Brain microvascular endothelial cell (primary cell): Measurements from ENCODE around the gene SETD7.

Source experiments
- DNase-seq: peaks from one replicate; pipeline ENCODE4 v3.0.0-alpha.2; 2020
- H3K27ac ChIP-seq: fragments of 250-450 bp; sonication (Bioruptor Pico); 2 replicates; pipeline ENCODE4 v1.5.1; 2020; ENCODE audit warnings: mild to moderate bottlenecking, moderate library complexity
- H3K27me3 ChIP-seq: fragments of 250-450 bp; sonication (Bioruptor Pico); replicated peaks from 2 replicates; pipeline ENCODE4 v1.5.1; 2020; ENCODE audit warnings: mild to moderate bottlenecking
- H3K36me3 ChIP-seq: fragments of 250-450 bp; sonication (Bioruptor Pico); replicated peaks from 2 replicates; pipeline ENCODE4 v1.5.1; 2020; ENCODE audit warnings: mild to moderate bottlenecking
- H3K4me3 ChIP-seq: 2 replicates; pipeline ENCODE4 v1.5.1; 2011; ENCODE audit warnings: low read depth, mild to moderate bottlenecking, control low read depth, low read length, moderate library complexity
- in situ Hi-C: cut with HindIII; loops from 2 replicates; pipeline ENCODE4 v1.10.0; 2017; ENCODE audit warnings: low sequenced_read_pairs, low pct_ligation_motif_present
- TF ChIP-seq, protein P1 (sequence below): IDR thresholded peaks from 2 replicates; pipeline ENCODE4 v1.5.1; 2011; ENCODE audit warnings: low read depth, mild to moderate bottlenecking, moderate library complexity, low read length, control low read depth, inconsistent platforms; ENCODE audit errors: missing control alignments

SETD7 gene

DNA sequence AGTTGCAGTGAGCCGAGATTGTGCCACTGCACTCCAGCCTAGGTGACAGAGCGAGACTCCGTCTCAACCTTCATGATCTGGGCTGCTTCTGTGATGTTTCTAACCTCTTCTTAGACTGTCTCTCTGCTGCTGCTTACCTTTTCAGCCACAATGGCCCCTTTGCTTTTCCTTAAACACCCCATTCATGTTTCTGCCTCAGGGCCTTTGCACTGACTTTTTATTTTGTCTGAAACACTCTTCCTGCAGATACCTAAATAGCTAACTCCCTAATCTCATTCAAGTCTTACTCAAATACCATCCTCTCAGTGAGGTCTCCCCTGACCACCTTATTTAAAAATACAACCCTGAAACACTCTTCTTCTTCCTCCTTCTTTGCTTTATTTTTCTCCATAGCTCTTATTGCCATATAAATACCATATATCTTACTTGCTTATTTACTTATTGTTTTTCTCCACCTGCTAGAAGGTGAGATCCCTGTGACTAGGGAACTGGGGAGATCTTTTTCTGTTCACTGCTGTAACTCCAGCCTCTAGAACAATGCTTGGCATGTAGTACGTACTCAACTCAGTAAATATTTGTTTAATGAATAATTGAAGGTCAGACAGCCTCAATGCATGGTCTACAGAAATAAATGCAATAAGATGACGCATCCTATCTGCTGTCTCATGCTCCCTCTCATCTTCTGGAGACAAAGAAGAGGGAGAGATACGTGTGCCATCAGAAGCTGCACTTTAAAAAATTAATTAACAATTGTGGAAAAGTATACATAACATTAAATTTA, 43.8 kb upstream of the SETD7 start:
- DNase-seq, result peak; percentile 87
- TF ChIP-seq, protein P1, sequence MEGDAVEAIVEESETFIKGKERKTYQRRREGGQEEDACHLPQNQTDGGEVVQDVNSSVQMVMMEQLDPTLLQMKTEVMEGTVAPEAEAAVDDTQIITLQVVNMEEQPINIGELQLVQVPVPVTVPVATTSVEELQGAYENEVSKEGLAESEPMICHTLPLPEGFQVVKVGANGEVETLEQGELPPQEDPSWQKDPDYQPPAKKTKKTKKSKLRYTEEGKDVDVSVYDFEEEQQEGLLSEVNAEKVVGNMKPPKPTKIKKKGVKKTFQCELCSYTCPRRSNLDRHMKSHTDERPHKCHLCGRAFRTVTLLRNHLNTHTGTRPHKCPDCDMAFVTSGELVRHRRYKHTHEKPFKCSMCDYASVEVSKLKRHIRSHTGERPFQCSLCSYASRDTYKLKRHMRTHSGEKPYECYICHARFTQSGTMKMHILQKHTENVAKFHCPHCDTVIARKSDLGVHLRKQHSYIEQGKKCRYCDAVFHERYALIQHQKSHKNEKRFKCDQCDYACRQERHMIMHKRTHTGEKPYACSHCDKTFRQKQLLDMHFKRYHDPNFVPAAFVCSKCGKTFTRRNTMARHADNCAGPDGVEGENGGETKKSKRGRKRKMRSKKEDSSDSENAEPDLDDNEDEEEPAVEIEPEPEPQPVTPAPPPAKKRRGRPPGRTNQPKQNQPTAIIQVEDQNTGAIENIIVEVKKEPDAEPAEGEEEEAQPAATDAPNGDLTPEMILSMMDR, result no peak
- H3K27me3 ChIP-seq, result no peaks in the 10 kb centered on the region
- no peak overlapping the region for H3K4me3 ChIP-seq
- peak overlapping the region; percentile 19 for H3K27ac ChIP-seq
- no peaks in the 10 kb centered on the region for H3K36me3 ChIP-seq
- in situ Hi-C loops, result no loop called here

DNA sequence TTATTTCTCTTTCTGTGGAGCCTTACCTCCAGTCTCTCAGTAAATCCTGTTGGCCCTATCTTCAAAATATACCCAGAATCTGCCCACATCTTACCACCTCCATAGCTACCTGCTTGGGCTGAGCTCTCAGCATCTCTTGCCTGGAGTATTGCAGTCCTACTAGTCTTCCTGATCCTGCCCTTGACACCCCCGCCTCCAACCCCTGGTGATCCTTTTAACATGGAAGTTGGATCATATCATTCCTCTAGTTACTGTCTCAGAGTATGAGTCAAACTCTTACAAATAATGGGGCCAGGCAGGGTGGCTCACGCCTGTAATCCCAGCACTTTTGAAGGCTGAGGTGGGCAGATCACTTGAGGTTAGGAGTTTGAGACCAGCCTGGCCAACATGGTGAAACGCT, 43.1 kb upstream of the SETD7 start:
- no peak overlapping the region for H3K4me3 ChIP-seq
- DNase-seq, result no peak
- no peak overlapping the region for H3K27ac ChIP-seq
- no peaks in the 10 kb centered on the region for H3K27me3 ChIP-seq
- in situ Hi-C loops, result no loop called here
- TF ChIP-seq, protein P1, result no peak
- H3K36me3 ChIP-seq, result no peaks in the 10 kb centered on the region

DNA sequence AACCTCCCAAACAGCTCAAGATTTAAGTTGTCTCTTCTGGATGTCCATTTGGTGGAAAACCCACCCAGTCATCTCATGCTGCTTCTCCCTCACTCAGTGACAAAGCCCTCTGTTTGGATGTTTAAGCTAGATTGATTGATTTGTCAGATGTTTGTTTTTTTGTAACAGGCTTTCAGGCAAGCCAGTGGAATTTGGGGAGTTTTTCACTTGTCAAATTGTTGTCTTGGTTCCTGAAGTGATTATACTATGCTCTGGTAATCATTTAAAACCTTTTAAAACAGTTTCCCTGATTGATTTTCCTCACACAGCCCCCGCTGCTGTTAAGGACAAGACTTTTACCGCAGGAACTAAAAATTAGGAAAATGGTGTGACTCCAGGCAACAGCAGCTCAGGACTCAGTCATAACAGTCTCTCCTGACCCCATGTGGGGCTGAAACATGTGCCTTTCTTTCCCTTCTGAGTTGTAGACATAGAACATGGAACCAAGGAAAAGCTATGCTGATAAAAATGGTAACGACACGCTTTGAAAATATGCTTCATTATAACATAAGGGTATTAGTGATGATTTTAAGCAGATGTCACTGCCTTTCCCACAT, 40.8 kb upstream of the SETD7 start:
- H3K27ac ChIP-seq, result no peak overlapping the region
- no peak overlapping the region for H3K4me3 ChIP-seq
- TF ChIP-seq, protein P1, result no peak
- H3K36me3 ChIP-seq, result no peaks in the 10 kb centered on the region
- H3K27me3 ChIP-seq, result no peaks in the 10 kb centered on the region
- no peak for DNase-seq
- in situ Hi-C loops, result no loop called here

DNA sequence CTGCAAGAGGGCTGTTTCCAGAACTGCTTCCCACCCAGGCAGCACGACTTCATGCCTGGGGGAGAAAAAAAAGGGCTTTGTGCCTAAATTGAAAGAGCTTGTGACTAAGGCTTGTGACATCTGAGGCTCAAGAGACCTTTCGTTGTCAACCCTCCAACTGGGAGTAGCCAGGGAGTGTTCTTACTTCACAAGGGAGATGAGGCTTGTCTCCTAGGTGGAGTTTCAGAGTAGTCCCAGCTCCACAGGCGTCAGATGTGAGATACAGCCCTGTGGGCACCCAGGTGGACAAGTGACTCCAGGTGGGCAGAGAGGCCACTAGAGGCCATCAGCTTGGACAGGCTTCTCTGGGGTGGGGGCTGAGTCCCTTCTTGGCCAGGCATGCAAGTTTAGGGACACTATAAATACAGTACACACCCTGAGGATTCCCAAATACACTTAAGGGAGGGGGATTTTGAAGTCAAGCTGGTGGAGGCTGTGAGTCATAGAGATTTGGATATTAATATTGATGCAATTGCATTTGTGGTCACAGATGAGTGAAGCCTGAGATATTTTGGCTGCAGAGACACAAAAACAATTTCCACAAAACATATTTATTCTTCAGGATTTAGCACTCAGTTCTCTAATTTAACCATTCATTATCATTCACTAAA, 40.1 kb upstream of the SETD7 start:
- peak; percentile 48 for DNase-seq
- TF ChIP-seq, protein P1, result no peak

DNA sequence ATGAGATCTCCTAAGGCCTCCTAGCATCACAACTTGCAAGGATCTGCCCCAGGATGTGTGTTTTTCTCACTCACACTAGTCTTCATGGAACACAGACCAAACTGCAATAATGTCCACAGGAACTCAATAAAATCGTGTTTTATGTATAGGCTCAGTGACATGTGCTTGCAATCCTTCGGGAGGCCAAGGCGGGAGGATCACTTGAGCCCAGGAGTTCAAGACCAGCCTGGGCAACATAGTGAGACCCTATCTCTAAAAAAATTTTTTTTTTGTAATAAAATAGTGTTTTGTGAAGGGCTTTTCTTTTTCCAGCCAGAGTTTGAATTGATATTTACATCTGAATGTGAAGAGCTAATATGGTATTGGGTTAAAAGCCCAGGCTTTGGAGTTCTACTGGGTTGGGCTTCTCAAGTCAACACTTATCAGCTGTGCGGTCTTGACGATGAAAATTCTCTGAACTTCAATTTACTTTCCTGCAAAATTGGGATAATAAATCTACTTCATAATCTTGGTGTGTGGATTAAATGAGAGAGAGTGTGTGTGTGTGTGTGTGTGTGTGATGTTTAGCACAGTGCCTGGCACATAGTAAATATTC, 38.7 kb upstream of the SETD7 start:
- Histone ChIP-seq H3K27me3 (no peaks in the 10 kb centered on the region), H3K36me3 (no peaks in the 10 kb centered on the region), H3K27ac (no peak overlapping the region), H3K4me3 (no peak overlapping the region)
- TF ChIP-seq, protein P1, result no peak
- in situ Hi-C loops, result no loop called here
- no peak for DNase-seq

More for the DNA sequence above, 40.1 kb upstream of the SETD7 start:
- Histone ChIP-seq H3K27me3 (no peaks in the 10 kb centered on the region), H3K27ac (no peak overlapping the region), H3K36me3 (no peaks in the 10 kb centered on the region), H3K4me3 (no peak overlapping the region)
- in situ Hi-C loops, result no loop called here
